GM04503 (cell line): ENCODE measurements around the gene MEP1A.
"Not testable (repeated sequence)": the region's sequence is repeated elsewhere in the genome, so short reads cannot be mapped to it uniquely, and the experiment has no call there.

Experiments used
- DNase-seq: peaks from one replicate; pipeline ENCODE4 v3.0.0-alpha.2; 2012; ENCODE audit warnings: low read depth

Gene MEP1A, protein sequence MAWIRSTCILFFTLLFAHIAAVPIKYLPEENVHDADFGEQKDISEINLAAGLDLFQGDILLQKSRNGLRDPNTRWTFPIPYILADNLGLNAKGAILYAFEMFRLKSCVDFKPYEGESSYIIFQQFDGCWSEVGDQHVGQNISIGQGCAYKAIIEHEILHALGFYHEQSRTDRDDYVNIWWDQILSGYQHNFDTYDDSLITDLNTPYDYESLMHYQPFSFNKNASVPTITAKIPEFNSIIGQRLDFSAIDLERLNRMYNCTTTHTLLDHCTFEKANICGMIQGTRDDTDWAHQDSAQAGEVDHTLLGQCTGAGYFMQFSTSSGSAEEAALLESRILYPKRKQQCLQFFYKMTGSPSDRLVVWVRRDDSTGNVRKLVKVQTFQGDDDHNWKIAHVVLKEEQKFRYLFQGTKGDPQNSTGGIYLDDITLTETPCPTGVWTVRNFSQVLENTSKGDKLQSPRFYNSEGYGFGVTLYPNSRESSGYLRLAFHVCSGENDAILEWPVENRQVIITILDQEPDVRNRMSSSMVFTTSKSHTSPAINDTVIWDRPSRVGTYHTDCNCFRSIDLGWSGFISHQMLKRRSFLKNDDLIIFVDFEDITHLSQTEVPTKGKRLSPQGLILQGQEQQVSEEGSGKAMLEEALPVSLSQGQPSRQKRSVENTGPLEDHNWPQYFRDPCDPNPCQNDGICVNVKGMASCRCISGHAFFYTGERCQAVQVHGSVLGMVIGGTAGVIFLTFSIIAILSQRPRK

DNA sequence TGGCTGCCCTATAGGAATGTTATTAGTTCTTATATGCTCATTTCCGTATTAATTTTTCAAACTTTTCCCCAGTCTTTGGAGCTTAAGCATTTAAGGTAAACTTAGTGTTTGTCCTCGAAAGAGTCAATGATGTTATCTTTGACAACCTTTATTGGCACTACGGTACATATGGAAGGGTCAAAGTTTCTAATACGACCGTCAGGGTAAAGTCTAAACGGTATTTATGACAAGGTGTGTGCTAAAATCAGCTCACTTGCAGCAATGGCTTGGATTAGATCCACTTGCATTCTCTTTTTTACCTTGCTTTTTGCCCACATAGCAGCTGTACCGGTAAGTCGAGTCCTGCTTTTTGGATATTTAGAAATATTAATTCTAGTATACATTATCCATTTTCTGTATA, at the start of gene MEP1A:
Gene MEP1A, plus strand, starts transcription at position 252 of the 400 bp plus-strand sequence. Its CDS starts 10 bp downstream, at position 262.
- DNase-seq: no peak

DNA sequence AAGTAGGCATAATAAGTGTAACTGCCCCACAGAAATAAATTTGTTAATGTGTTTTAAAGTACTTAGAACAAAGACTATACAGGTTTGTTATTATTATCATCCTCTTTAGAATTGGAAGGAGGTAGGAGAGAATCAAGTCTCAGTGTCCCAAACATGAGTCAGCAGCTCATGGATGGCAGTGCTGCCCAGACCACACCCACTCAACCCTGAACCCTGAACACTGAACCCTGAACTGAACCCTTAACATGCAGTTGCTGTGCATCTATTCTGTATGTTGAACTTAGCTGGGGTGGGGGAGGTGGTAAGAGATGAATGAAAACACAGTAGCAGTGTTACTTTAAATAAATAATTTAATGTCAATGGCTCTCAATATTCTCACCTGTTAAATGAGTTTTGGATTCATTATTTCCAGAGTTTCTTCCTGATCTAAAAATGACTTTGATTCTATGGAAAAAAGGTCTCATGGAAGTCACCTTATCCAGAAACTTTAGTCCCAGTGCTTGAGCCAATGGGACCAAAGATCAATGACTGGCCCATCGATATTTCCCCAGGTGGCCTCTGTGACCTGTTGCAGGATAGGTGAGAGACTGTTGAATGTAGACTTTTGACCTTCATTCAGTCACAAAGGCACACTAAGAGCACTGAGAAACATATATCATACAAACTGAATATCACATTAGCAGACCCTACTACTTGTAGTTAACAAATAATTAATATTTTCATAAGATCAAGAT, 49.6 kb upstream of the MEP1A start:
- no peak for DNase-seq

DNA sequence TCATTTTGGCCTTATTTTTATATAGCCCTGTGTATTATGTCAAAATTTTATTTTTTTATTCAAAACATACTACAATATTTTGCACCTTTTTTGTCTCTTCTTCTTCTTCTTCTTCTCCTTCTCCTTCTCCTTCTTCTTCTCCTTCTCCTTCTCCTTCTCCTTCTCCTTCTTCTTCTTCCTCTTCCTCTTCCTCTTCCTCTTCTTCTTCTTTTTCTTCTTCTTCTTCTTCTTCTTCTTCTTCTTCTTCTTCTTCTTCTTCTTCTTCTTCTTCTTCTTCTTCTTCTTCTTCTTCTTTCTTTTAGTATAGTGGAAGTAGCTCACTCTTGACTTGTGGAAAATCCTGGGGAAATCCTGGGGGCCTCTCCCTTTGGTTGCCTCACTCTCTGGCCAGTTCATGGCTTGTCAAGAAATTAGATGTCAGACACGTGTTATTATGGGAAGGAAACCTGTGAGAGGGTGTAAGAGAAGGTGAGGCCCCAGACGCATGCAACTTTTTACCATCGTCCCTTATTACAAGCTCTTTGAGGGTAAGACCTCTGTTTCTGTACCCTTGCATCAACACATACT, 48.9 kb upstream of the MEP1A start:
- not testable (repeated sequence) for DNase-seq

DNA sequence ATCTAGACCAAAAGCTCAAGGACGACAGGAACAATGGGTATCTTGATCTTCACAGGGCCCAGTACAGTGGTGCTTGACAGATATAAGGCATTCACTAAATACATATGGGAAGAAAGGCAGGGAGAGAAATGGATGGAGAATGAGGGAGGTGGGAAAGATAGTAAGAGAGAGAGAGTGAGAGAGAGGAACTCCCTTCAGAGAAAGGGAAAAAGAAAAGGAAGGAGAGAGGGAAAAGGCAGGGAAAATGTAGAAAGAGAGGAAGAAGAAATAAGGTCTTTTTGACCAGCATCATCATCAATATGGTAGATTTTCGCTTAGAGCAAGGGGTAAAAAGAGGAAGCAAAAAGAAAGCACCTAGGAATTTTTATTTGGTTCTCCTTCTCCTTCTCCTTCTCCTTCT, 47.2 kb upstream of the MEP1A start:
- DNase-seq: no peak

DNA sequence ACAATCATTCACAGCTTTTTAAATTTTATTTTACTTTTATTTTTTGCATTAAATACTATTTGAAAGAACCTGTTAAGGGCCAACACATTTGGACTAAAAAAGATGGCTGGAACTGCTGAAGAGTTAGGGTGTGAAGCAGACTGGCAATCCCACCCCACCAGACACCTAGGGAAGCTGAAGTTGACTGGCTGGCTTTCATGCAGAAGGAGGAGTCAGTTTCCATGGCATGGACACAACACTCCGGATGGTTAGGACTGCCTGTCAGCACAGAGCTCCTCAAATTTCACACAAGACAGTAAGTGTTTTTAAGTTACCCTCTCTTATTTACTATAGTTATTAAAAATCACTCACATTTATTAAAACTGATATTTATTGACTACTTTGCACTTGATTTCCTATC, 46.5 kb upstream of the MEP1A start, which contains the start of gene ANKRD66:
Gene ANKRD66, plus strand, starts transcription at position 238 of the 400 bp plus-strand sequence. CDS start 5,016 bp downstream, outside the sequence.
- no peak for DNase-seq

DNA sequence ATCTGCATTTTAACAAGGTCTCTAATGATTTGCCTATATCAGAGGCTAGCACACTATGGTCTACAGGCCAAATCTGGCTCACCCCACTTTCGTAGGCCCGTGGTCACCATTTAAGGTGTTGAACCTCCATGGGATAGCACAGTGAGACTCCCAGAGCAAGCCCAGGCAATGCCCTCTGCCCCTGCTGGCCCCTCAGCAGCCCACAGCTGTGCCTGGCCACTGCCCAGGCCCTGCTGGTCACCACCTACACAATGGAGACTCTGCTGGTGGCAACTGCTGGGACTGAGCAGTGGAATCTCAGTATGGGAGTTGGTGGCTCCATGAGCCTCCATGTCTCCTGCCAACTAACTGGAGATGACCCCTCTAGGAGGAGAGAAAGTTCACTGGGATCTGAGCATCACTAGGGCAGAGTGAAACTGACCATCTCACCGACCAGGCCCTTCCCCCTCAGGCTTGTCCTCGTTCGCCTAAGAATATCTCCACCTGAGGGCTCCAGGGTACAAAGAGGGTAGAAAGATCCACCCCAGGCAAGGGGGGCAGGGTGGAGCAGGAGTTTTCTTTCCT, 44.2 kb upstream of the MEP1A start:
- no peak for DNase-seq

DNA sequence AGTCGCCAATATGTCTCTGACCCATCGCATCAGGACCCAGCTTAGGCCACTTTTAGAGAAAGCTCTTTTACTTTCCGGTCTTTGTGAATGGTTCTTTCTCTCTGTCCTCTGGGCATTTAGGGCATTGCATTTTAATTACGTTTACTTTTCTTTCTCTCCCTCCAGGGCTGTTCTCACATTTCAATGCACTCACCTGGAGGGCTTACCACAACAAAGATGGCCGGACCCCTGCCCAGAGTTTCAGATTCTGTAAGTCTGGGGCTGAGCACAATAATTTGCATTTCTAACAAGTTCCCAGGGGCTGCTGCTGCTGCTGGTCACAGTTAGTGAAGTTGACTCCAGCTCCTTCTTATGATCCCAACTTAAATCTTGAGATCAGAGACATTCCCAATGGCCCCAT, 43.5 kb upstream of the MEP1A start:
- no peak for DNase-seq

DNA sequence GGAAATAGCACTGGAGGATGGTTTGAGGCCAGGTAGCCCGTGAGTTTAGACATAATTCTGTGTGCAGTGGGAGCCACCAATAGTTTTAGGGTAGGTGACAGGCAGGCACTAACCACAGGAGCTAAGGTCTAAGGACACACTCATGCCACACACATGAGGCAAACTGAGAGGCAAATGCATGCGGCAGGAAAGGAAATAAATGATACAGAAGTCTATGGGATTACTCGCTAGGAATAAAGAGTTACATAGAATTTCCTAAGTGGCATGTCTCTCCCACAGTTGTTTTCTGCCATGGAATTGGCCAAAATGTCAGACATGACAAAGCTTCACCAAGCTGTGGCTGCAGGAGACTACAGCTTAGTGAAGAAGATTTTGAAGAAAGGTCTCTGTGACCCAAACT, 41.5 kb upstream of the MEP1A start:
- DNase-seq: no peak

DNA sequence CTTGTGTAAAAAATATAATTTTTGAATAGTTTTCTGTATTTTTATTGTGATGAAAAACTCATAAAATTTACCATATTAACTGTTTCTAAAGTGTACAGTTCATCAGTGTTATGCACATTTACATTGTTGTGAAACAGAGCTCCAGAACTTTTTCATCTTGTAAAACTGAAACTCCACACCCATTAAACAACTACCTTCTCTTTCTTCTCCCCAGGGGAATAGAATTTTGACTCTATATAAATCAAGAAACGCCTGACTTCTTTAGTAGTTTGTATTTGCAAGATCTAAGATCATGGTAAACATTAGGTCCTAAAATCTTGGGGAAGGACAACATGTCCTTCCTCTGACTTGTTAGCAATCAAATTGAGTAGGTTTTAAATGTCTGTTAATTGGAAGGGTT, 37.3 kb upstream of the MEP1A start:
- no peak for DNase-seq

DNA sequence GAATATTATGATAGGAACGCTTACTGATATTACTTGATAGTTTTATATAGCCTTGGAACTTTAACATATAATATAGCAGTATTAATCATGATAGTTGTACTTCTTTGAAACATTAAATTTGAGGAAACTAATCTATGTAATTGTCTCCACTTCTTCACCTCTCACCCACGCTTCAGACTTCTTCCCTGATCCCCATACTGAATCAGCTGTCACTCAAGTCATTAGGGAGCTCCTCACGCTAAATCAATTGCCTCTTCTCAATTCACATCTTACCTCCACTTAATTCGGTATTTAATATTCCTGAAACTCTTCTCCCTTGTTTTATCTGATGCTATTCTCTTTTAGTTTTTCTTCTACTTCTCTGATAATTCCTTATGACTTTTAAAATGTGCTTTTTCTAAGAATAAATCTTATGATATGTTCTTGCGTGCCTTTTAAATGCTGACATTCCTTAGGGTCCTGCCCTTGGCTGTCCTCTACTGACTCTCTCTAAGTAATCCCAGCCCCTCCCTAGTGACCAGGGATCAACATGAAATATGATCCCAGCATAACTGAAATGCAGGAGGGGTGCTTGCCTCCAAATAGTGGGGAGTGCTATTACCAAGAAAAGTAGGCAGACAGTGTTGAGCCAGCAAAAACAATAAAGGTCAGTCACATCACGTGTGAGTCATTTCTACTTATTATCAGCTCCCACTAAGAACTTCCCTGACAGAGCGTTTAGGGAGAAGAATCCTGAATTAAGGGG, 36.5 kb upstream of the MEP1A start:
- DNase-seq: no peak

DNA sequence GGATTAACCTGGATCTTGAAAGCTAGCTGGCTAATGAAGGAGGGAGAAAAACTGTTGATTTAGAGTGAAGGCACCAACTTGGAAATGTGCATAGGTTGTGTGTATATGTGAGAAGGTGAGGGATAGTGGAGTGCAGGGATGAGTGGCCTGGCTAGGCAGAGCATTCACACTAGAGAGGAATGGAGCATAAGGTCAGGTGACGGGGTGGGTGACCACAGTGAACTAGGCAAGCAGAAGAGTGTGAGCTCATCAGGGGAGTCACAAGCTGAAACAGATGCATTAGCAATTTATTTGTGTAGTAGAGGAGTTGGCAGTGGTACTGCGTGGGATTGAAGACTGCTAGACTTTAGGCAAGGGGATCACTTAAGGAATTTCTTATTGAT, 36.0 kb upstream of the MEP1A start:
- DNase-seq: no peak

DNA sequence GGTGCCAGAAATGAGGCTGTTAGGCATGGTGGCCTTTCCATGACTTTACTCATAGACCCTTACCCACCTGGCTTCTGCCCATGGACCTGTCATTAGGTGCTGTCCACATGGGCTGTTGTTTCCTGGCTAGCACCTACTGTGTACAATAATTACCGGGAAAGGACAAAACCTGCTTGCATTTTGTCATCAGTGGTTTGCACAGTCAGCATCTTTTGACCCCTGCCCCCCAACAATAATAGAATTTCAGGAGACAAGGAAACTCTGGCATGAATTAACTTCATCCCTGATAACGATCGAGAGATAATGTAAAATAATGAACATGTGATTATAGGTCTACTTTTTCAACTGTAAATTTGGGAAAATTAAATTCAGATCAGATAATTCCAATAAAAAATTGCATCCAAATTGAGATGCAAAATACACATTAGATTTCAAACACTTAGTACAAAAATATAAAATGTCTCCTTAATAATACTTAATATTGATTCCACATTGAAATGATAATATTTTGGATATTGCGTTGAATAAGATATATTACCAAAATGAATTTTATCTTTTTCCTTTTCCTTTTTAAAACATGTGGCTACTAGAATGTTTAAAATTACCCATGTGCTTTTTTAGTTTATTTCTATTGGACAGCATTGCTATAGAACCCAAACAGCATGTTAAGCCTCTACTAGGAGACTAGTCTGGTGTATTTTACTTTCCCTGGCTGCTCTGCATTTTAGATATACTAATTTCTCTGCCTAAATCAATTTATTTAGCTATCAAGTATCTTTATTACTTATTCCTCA, 34.0 kb upstream of the MEP1A start:
- DNase-seq: no peak

DNA sequence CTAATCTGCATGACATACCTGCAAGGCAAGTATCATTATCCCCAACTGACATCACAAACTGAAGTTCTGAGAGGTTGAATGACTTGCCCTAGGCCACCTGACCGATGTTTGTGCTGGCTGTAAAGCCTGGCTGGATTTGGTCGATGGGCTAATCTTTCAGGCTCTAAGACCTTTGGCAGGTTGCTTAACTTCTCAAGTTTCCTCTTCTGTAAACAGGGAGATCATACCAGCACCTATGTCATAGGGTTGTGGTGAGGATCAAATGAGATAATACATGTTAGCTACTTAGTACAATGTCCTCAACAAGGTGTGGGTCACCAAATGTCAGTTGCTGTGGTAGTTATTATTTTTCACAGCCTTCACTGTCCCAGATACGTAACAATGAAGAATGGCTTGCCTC, 32.3 kb upstream of the MEP1A start:
- DNase-seq: no peak

DNA sequence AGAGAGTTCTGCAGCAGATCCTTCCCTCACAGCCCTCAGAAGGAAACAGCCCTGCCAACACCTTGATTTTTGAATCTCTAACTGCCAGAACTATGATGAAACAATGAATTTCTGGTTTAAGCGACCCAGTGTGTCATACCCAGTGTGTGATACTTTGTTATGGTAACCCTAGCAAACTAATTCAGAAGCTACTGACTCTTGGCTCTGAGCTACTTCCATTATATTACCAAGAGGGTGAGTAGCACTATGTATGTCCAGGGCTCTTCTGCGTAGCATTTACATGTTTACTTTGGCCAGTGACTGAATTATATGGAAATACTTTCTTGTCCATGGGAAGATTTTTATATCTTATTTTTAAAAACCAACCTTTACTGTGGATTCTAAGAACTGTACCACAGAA, 29.7 kb upstream of the MEP1A start:
- DNase-seq: no peak

DNA sequence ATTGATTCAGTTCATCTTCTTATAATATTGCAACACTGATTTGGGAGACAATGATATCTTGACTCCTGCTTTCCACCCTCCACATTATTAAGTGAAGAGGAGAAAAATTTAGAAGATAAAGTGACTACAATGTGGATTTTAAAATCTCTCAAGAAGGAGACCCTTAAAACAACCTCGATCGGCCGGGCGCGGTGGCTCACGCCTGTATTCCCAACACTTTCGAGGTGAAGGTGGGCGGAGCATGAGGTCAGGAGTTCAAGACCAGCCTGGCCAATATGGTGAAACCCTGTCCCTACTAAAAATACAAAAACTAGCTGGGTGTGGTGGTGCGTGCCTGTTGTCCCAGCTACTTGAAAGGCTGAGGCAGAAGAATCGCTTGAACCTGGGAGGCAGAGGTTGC, 28.9 kb upstream of the MEP1A start:
- not testable (repeated sequence) for DNase-seq

DNA sequence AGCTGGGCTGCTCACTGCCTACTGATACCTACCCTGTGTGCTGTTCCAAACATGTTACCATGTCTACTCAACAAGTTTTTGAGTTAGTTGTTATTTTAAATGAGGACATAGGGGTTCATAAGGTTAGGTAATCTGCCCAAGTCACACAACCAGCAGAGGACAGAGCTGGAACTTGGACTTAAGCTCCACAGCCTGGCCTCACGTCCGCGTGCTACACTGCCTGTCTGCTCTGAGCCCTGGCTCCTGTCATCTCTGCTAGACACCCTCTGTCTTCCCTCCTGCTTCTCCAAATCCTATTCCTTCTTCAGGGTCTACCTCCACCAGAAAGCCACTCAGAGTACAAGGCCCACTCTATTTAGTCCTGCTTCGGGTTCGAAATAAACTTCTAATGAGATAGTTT, 28.2 kb upstream of the MEP1A start:
- no peak for DNase-seq

DNA sequence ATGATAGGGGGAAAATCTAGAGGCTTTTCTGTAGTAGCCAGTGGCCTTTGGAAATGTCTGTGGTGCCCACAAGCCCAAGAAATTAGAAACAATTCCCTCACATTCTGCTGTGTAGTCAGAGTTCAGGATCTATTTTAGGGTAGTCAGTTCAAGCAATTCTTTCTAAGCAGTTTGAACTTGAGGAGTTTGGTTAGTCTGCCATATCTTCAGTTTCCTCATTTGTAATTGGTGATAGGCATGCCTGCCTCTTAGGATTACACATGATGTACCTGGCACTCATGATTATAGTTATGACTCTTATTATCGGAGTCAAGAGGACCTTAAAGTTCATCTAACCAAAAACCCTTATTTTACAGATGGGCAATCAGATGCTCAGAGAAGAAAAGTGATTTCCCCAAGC, 21.2 kb upstream of the MEP1A start:
- no peak for DNase-seq

DNA sequence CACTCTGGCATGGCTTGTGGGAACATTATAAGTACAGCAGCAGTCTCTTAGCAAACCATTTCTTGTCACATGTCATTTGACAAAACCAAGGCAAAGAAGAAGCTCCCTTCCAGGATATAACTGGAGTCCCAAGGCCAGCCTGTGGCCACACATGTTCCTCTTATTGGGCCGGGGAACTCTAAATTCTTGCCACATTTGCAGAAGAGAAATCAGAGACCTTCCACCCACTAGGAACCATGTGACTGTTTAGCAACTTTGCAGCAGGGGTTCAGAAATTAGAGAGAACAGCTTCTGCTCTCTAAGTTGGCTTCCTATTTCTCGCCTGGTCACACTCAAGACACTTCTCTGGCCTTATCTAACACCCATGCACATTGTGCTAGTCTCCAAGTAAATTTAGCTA, 20.4 kb upstream of the MEP1A start:
- DNase-seq: no peak

DNA sequence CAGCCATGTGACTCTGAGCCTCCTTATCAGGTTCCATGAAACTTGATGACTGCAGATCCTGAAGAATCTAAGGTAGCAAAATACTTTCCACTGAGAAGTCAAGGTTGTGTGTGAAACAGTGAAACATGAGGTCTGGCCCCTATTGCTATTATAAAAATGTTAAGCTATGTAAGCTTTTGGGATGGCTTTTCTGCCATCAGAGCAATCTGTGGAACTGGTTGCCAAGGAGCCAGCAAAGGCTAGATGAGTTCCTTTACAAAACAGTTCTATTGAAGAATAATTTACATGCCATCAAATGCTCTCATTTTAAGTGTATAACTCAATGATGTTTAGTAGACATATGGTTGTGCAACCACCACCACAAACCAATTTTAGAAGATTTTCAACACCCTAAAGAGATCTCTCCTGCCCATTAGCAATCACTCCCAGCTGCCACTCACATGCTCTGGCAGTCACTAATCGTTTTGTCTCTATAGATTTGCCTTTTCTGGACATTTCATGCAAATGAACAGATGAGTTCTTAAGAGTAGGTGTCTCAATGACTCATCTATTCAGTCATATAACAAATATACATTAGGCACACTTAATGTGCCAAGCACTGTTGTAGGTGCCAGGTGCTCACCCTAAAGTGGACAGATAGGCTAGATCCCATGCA, 19.9 kb upstream of the MEP1A start:
- DNase-seq: no peak

DNA sequence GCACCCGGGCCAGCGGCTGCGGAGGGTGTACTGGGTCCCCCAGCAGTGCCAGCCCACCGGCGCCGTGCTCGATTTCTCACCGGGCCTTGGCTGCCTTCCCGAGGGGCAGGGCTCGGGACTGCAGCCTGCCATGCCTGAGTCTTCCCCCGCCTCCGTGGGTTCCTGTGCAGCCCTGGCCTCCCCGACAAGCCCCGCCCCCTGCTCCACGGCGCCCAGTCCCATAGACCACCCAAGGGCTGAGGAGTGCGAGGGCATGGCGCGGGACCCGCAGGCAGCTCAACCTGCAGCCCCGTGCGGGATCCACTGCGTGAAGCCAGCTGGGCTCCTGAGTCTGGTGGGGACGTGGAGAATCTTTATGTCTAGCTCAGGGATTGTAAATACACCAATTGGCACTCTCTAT, 18.5 kb upstream of the MEP1A start:
- DNase-seq: not testable (repeated sequence)
